HG03064 (cell line): ENCODE data around the gene PIMREG.

Source experiments
- ATAC-seq: cut with Tn5 transposase; IDR thresholded peaks from one replicate; pipeline ENCODE4 v1.9.1; 2021; ENCODE audit warnings: low read depth; ENCODE audit not compliant: unreplicated experiment

PIMREG gene

GRCh38 chr17:6437466-6437865, 6.8 kb upstream of the PIMREG start:
- ATAC-seq = no peak

DNA sequence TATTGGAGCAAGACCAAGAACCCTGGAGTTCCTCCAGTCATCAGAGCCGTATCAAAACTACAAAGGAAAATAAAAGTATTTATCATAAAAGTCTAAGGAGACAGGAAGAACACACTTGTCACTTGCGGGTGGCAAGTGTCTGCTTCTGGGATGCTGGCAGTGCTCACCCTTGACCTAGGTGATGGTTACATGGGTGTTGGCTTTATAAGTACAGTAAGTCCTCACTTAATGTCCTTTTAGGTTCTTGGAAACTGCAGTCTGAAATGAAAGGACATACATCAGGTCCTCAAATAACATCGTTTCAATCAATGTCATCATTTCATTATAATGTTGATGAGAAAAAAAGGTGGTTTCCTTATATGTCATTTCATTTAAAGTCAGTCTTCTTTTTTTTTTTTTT, 6.3 kb upstream of the PIMREG start:
- ATAC-seq = no peak

DNA sequence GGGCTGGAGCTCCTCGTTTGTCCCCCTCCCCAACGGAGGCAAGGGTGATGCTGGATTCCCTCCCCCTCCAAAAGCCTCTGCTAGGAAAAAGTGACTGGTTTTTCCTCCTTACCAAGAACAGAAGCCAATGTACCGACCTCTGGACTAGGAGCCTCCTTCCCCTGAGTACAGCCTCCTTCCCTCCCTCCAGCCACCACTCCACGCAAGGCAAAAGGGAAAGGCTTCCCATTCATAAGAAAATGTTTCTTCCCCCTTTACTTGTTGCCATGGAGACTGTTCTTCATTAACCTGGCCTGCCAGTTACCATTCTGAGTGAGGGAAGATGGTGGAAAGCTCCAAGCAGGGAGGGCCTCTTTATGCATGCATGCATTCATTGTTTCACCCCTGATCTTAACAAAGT, 4.3 kb upstream of the PIMREG start:
- ATAC-seq = no peak

- ATAC-seq = no peak
Measured at GRCh38 chr17:6442775-6443174, 1.5 kb upstream of the PIMREG start.

GRCh38 chr17:6444571-6445335, 498 bp downstream of the PIMREG start:
- no peak for ATAC-seq

GRCh38 chr17:6446516-6447100, 2.4 kb downstream of the PIMREG start:
- no peak for ATAC-seq

- ATAC-seq = no peak
Measured at GRCh38 chr17:6448473-6448872, 4.2 kb downstream of the PIMREG start.

DNA sequence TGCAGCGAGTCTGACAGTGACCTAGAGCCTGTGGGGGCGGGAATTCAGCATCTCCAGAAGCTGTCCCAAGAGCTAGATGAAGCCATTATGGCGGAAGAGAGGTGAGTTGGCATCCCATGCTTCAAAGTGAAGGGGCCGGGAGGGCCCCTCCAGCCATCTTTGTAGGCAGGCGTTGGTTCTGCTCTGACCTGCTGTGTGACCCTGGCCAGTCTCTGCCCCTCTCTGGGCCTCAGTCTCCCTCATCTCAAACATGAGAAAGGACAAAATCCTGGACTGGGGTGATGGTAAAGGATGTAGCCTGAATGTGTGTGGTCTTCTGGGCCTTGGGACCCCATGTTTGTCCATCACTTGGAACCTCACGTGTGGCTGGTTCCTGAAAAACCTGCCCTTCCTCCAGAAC, 5.1 kb downstream of the PIMREG start:
- ATAC-seq = no peak

DNA sequence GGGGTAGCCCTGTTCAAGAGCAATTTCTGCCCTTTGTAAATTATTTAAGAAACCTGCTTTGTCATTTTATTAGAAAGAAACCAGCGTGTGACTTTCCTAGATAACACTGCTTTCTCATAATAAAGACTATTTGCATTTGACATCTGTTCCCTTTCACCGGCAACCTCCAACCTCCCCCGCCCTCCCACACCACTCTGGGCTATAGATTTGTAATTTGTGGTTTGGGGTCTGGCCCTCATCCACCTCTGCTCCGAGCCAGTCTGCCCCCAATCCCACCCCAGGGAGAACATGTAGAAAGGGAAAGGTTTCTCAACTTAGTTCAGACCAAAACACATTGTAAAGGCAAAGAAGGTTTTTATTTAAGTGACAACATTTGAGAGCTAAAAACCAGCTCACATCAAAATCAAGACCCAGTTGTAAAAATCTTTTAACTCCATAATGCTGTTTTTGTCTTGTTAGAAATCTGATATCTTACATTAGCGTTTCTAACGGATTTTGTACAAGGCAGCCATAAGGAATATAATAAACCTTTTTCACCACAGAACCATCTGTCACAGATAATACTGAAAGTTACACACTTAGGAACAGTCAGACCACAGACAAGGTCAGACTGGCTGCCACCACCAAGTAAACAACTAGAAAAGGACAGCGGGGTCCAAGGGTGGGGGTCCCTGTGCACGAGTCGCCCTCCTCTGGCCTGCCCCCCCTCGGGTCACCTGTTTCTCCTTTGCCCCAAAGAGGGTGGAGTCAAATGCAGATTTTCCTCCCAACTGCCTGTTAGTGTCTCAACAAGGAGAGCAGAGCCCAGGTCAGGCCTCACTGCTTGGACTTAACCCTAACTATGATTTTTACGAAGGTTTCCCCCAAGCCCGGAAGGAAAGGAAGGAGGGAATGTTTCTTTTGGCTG, 6.9 kb downstream of the PIMREG start:
- no peak for ATAC-seq

DNA sequence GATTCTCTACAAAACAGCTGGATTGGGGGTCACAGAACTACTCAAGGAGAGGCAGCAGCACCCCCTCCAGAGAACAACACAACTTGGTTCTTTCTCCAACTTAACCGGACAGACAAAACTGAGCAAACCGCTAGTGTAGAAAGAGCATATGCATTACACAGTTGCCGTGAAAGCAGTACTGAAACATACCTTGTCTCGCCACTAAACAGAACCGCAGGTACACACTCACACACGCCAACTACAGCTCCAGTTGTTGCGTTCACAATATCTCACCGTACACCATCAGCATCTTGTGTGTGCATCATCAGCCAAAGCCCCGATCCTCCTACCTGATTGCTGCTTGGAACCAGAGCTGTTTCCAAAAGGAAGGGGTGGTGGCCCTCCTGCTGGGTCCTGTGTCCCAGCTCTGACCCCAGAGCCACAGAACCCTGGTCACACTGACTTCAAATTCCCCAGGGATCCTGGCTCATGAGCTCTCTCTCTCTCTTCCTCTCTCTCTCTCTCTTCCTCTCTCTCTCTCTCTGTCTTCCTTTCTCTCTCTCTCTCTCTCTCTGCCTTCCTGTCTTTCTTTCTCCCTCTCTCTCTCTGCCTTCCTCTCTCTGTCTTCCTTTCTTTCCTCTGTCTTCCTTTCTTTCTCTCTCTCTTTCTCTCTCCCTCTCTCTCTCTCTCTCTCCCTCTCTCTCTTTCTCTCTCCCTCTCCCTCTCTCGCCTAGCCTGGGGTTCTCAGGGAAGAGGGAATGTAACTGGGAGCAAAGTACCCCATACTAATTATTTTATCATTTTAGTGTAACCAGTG, 8.4 kb downstream of the PIMREG start:
- ATAC-seq = no peak

DNA sequence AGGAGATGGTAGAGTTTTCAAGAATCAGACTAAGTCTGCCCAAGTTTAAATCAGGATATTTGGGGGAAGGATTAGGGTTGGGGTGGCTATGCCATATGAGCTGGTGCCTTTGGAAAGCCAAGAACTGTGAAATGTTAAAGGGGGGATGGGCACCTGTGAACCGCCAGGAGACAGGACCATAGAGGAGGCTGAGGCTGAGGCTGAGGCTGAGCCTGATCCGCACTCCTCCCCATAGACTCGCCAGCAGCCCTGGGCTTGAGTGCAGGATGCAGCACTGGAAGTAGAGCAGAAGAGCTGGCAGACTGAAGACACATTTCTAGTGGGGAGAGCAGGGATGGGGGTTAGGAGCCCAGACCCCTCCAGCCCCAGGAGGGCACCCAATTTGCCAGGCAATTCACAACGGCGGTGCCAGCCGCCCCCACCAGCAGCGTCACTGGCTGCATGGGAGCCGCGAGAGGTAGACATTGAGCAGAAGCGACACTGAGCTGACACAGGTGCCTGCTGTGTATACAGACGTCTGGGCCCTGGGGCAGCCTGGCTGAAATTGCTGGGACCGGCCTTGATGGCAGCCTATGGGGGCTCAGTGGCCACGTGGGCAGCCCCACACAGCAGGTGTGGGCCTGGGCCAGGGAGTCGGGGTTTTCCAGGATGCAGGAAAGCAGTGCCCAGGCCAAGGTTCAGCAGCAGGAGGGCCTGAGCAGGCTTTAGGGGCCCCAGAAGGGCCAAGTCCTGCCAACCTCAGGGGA, 9.2 kb downstream of the PIMREG start:
- ATAC-seq = no peak

DNA sequence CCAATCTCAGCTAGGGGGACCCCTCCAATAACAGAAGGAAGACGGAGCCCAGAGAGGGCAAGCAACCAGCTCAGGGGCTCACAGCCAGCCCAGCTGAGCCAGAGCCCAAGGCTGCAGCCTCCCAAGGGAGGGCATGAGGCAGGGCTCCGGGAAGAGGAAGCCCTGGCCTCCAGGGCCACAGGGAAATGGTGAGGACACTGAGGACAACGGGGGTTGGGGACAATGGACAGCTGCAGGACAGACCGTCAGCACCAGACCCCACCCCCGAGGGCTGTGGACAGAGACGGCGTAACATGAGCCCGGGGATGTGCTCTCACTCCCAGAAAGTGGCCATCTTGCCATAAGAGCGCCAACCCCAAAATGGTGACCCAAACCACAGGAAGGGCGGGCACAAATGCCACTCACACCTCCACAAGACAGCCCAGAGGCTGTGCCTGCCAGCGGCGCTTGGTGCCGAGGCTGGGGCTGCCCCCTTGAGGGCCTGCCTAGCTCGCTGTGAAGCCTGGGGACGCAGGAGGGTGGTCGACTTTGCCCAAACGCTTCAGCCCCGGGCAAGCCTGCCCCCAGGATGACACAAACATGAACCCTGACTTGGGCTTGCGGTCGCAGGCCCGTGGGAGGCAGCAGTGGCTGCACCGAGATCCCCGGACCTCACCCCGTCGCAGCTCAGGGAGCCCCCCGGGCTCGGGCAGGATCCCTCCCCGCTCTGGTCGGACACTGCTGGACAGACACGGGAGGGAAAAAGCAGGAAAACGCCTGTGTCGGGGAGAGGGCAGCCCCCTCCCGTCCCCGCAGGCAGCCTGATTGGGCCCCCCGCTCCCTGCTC, 10.5 kb downstream of the PIMREG start:
- no peak for ATAC-seq

- ATAC-seq = no peak
Measured at GRCh38 chr17:6455321-6455705, 11.1 kb downstream of the PIMREG start.

DNA sequence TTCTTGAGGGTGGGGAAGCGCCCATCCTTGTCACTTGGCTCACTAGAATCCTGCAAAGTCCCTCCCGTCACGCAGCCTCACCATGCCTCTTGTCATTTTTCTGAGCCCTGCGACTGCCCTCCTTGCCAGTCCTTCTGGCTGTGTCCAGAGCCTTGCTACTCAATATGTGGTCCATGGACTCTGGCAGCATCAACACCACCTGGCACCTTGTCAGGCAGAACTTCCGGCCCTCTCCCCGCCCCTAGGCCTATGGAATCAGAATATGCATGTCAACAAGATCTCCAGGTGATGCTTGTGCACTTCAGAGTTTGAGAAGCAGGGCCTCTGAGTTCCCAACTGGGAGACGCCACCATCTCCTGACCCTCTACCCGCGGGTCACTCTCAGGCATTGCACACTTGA, 12.1 kb downstream of the PIMREG start:
- ATAC-seq = no peak

DNA sequence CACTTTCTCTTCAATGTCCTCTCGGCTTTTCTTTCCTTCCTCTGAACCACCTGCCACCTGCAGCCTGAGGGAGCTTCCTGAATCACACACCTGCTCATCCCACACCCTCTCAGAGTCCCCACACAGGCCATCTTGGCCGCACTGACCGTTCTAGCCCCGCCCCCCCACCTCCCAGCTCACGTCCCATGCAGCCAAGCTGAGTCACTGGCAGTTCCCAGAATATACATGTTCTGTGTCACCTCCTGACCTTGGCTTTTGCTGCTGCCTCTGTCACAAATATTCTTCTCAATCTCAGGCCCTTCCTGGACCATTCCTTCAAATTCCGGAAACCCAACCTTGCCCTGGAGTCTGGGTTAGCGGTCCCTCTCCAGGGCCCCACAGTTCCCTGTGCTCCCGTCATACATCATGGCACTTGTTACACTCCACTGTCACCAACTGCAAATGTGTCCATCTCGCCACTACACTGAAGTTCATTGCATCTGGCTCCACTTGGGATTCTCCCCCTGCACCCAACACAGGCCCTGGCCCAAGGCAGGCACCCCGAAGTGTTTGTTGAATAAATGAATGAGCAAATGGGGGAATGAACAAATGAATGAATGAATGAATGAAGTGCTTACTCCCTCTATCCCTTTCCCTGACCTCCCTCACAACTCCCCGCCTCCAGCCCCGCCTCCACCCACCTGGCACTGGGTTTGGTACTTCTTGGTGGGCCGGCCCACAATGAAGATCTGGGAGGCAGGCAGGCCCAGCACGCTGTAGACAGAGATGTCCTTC, 12.8 kb downstream of the PIMREG start:
- ATAC-seq = no peak

DNA sequence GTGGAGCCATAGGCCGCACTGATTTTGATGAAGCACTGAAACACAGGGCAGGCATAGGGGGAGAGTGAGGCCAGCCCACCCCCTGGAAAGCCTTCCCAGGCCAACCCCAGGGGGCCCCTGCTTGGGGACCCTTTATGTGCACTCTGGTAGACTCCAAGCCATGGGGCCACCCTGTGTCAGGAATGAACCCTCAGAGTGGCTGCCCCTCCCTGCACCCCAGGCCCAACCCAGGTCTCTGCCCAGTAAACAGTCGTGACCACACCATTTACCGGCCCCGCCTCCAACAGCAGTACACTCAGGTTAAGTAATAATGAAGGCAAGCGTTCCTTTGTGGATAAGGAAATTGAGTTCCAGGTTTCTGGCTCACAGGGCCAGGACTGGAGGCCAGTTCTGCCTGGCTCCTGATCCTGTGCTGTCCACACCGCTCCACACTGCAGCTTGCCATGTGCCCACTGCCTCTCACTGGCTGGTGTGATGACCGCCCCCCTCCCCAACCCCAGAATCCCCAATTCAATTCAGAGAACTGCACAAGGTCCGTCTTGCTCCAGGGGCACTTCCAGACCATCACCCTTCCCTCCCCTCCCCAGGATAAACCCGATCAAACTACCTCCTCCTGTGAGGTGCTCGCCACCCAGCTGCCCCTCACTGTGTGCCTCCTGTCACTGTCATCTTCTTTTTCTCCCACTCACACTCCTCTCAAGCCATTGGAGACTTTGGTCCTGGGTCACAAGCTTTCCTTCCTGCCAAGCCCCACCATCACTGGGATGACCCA, 13.6 kb downstream of the PIMREG start:
- ATAC-seq = no peak

DNA sequence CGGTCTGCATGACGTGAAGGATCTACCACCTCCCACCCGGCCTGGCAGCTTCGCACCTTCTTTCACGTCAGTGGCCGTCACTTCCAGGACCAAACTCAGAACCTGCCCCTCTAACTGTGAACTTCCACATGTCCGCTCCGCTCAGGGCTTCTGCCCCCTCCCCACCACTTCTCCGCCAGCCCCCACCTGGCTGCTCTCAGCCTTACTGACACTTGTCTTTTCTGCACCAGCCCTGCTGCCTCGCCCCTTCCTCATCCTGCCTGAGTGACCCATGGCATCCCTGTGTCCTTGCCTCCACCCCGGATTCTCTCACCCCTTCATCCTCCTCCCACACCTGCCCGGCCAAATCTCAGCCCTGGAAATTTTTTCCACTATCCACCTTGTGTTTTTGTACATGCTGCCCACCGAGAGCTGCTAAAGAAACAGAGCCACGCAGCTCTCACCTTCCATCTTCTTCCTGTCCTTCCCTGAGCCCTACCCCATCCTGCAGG, 14.2 kb downstream of the PIMREG start:
- no peak for ATAC-seq
